22Rv1 (cell line): ENCODE results near the gene ULBP1.
"Not testable (repeated sequence)": the region's sequence is repeated elsewhere in the genome, so short reads cannot be mapped to it uniquely, and the experiment has no call there.

Source experiments
- H3K27ac ChIP-seq: fragments of 450-650 bp; 2 replicates; pipeline ENCODE4 v1.5.1; 2017
- CTCF ChIP-seq: fragments of 450-650 bp; IDR thresholded peaks from 2 replicates; pipeline ENCODE4 v1.5.1; 2017; ENCODE audit warnings: mild to moderate bottlenecking
- ZFX ChIP-seq: fragments of 450-650 bp; IDR thresholded peaks from 2 replicates; pipeline ENCODE4 v1.6.1; 2017; ENCODE audit warnings: antibody characterized with exemption, borderline replicate concordance

The ULBP1 gene

GRCh38 chr6:149922642-149923326 lies 41.0 kb upstream of the ULBP1 start, which contains the start of gene RAET1G:
TSS of gene RAET1G (minus strand) at chr6:149923121. CDS start at chr6:149923010, 111 bp downstream.
- H3K27ac ChIP-seq, result no peak within 1 kb of the TSS
- TF ChIP-seq ZFX (no peak), CTCF (no peak)

- TF ChIP-seq ZFX (no peak), CTCF (no peak)
- no peak overlapping the region for H3K27ac ChIP-seq
These were observed 40.3 kb upstream of the ULBP1 start for GRCh38 chr6:149923327-149923986.

- no peak for TF ChIP-seq ZFX
- no peak for TF ChIP-seq CTCF
- no peak overlapping the region for H3K27ac ChIP-seq
These were observed 39.4 kb upstream of the ULBP1 start for GRCh38 chr6:149924206-149924932.

- no peak overlapping the region for H3K27ac ChIP-seq
- TF ChIP-seq ZFX (no peak), CTCF (no peak)
These were observed 38.9 kb upstream of the ULBP1 start for GRCh38 chr6:149924933-149925252.

- no peak overlapping the region for H3K27ac ChIP-seq
- TF ChIP-seq ZFX (no peak), CTCF (no peak)
These were observed 38.3 kb upstream of the ULBP1 start for GRCh38 chr6:149925253-149925973.

- H3K27ac ChIP-seq, result no peak overlapping the region
- no peak for TF ChIP-seq ZFX
- TF ChIP-seq CTCF, result peak; percentile 88
These were observed 37.6 kb upstream of the ULBP1 start for GRCh38 chr6:149925974-149926777.

GRCh38 chr6:149927025-149927424 lies 36.7 kb upstream of the ULBP1 start:
- not testable (repeated sequence) for H3K27ac ChIP-seq
